Neural cell (in vitro differentiated cells): Measurements from ENCODE around the gene ADIG.

ENCODE experiments used
- EP300 ChIP-seq: fragments of 450-650 bp; conservative IDR thresholded peaks from 2 replicates; pipeline ENCODE4 v1.6.1; 2014; ENCODE audit warnings: antibody characterized with exemption, mild to moderate bottlenecking, moderate library complexity; ENCODE audit not compliant: poor library complexity, severe bottlenecking
- EZH2 ChIP-seq: fragments of 200-600, 300-800 bp; shearing (Covaris generic), sonication (generic); IDR thresholded peaks from 2 replicates; pipeline ENCODE4 v1.6.1; 2014; ENCODE audit warnings: antibody characterized with exemption, low read length, borderline replicate concordance, mild to moderate bottlenecking; ENCODE audit not compliant: insufficient read depth, poor library complexity, severe bottlenecking
- MXI1 ChIP-seq: fragments of 450-650 bp; conservative IDR thresholded peaks from 2 replicates; pipeline ENCODE4 v1.6.1; 2014; ENCODE audit warnings: antibody characterized with exemption, mild to moderate bottlenecking; ENCODE audit not compliant: poor library complexity, severe bottlenecking
- POLR2AphosphoS5 ChIP-seq: IDR thresholded peaks from 2 replicates; pipeline ENCODE4 v1.6.1; 2012
- RAD21 ChIP-seq: fragments of 450-650 bp; conservative IDR thresholded peaks from 2 replicates; pipeline ENCODE4 v1.6.1; 2014; ENCODE audit warnings: antibody characterized with exemption, mild to moderate bottlenecking, moderate library complexity
- SMC3 ChIP-seq: fragments of 450-650 bp; conservative IDR thresholded peaks from 2 replicates; pipeline ENCODE4 v1.6.1; 2014; ENCODE audit warnings: antibody characterized with exemption, mild to moderate bottlenecking, moderate library complexity; ENCODE audit not compliant: poor library complexity
- TAF1 ChIP-seq: IDR thresholded peaks from 2 replicates; pipeline ENCODE4 v1.6.1; 2012; ENCODE audit warnings: low read depth
- TF ChIP-seq, protein P1 (sequence below): fragments of 450-650 bp; IDR thresholded peaks from 2 replicates; pipeline ENCODE4 v1.5.1; 2014; ENCODE audit warnings: antibody characterized with exemption, mild to moderate bottlenecking, moderate library complexity; ENCODE audit not compliant: poor library complexity, severe bottlenecking
- TF ChIP-seq, protein P2 (sequence below): IDR thresholded peaks from 2 replicates; pipeline ENCODE4 v1.6.1; 2012; ENCODE audit warnings: borderline replicate concordance

DNA sequence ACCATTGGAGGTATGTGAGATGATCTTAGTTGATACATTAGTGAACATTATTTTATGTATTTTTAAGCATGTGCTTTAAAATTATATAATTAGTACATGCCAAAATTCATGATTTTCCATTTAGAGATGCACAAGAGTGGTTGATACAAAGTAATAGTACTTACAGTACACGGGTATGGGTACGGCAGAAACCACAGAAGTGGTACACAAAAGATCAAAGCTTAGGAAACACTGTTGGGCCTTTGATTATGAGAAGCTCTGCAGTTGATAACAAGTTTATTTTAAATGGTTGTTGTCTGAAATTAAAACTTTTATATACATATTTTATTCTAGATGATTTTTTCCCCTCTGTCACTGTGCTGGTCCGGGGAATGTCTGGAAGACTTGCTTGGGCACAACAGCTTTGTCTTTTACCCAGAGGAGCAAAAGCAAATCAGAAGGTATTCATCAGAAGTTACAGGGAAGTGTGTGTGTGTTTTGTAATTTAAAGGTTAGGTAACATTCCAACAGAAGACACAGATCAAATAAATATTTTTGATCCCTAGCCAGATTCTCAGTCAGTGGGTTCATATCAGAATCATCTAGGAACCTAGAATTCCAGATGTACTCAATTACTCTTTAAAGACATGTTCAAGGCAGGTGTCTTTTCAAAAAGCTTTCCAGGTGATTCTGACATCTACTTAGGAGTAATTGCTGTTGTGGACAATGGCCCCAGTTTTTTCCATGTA lies 32.5 kb upstream of the ADIG start:
- TF ChIP-seq TAF1 = no peak
- TF ChIP-seq, protein P1, sequence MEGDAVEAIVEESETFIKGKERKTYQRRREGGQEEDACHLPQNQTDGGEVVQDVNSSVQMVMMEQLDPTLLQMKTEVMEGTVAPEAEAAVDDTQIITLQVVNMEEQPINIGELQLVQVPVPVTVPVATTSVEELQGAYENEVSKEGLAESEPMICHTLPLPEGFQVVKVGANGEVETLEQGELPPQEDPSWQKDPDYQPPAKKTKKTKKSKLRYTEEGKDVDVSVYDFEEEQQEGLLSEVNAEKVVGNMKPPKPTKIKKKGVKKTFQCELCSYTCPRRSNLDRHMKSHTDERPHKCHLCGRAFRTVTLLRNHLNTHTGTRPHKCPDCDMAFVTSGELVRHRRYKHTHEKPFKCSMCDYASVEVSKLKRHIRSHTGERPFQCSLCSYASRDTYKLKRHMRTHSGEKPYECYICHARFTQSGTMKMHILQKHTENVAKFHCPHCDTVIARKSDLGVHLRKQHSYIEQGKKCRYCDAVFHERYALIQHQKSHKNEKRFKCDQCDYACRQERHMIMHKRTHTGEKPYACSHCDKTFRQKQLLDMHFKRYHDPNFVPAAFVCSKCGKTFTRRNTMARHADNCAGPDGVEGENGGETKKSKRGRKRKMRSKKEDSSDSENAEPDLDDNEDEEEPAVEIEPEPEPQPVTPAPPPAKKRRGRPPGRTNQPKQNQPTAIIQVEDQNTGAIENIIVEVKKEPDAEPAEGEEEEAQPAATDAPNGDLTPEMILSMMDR = no peak
- TF ChIP-seq RAD21 = no peak
- TF ChIP-seq, protein P2, sequence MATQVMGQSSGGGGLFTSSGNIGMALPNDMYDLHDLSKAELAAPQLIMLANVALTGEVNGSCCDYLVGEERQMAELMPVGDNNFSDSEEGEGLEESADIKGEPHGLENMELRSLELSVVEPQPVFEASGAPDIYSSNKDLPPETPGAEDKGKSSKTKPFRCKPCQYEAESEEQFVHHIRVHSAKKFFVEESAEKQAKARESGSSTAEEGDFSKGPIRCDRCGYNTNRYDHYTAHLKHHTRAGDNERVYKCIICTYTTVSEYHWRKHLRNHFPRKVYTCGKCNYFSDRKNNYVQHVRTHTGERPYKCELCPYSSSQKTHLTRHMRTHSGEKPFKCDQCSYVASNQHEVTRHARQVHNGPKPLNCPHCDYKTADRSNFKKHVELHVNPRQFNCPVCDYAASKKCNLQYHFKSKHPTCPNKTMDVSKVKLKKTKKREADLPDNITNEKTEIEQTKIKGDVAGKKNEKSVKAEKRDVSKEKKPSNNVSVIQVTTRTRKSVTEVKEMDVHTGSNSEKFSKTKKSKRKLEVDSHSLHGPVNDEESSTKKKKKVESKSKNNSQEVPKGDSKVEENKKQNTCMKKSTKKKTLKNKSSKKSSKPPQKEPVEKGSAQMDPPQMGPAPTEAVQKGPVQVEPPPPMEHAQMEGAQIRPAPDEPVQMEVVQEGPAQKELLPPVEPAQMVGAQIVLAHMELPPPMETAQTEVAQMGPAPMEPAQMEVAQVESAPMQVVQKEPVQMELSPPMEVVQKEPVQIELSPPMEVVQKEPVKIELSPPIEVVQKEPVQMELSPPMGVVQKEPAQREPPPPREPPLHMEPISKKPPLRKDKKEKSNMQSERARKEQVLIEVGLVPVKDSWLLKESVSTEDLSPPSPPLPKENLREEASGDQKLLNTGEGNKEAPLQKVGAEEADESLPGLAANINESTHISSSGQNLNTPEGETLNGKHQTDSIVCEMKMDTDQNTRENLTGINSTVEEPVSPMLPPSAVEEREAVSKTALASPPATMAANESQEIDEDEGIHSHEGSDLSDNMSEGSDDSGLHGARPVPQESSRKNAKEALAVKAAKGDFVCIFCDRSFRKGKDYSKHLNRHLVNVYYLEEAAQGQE = no peak
- TF ChIP-seq POLR2AphosphoS5 = no peak
- no peak for TF ChIP-seq EP300
- TF ChIP-seq EZH2 = no peak
- TF ChIP-seq SMC3 = no peak
- no peak for TF ChIP-seq MXI1
